Measurements from ENCODE around the gene UBL7.

The UBL7 gene

DNA sequence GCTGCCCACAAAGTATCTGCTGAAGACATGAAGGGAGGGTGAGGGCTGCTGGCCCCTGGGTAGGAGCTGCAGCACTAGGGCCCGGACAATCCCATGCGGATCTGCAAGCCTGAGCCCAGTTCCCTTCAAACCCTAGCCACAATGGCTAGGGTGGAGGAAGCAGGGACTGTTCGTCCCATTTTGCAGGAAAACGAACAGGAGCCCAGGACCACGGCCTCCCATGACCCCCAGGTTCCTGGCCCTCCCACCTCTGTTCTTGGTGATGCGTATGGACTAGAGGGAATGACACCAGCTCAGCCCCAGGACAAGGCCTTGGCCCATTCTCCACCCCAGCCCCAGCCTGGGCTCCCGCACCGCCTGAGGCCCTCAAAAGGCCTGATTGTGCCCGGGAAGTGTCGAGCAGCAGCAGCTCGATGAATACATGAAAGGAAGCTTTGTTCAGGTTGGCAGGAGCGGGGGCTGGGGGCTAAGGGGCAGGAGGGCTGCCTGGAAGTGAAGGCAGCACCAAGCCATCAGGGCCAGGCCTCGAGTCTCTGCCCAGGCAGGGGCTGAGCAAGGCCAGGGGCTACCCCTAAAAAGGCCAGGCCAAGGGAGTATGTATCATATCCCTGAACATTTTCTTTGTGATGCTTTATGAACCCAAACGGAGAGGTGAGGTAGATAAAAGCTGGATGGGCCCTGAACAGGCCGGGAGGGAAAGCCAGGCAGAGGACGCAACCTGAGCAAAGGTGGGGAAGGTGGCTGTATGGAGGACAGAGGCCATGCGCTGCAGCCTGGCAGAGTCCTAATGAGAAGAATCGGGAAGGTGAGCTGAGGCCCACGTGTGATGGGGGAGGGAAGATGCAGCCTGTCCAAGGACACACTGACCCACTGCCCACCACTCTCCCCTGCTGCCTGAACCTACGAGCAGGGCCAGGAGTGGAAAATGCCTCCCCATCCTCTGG lies 39.4 kb downstream of the UBL7 start:
- DNase-seq = no peak

DNA sequence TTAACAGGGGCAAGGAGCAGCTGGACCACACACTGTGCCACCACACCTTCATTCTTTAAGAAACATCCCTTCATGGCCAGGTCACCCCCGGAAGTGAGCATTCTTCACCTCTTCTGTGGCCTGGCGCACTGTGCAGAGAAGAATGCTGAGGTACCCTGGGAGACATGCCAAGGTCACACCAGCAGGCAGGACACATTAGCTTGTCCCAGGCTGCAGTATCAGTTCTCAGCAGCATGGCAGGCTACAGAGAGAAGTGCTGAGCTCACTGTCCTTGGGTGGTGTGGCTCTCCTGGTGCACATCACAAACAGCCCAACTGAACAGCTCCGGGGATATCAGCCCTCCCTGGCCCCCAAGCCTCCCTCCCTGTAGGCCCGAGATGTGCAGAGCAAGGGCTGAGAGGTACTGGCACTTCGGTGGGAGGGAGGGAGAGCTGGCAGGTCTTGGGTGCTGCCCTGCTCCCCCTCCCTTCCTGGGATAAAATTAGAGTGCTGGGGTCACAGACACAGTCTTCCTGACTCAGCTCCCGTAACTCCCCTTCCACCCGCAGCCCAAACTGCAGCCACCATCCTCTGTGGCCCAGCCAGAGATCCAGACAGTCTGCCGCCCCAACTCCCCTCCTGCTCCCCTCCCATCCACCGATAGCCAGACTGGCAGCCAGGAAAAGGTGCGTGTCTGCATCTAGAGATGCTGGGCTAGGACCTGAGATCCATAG lies 40.6 kb downstream of the UBL7 start:
- DNase-seq = no peak

DNA sequence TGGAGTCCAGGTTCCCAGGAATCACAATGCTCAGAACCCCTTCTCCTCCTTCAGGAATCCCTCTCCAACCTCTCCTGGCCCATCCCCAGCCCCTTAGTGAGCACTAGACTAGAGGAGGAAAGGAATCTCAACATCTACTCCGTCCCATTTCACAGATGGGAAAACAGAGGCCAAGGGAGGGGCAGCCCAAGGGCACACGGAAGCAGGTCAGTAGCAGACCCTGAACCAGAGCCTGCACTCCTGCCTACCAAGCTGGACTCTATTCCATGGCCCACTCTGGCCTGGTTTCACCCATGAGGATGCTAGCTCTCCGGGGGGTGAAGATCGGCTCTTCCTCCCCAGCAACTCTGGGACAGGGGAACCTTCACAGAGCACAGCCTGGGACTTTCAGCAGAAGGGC lies 41.5 kb downstream of the UBL7 start:
- DNase-seq = no peak

DNA sequence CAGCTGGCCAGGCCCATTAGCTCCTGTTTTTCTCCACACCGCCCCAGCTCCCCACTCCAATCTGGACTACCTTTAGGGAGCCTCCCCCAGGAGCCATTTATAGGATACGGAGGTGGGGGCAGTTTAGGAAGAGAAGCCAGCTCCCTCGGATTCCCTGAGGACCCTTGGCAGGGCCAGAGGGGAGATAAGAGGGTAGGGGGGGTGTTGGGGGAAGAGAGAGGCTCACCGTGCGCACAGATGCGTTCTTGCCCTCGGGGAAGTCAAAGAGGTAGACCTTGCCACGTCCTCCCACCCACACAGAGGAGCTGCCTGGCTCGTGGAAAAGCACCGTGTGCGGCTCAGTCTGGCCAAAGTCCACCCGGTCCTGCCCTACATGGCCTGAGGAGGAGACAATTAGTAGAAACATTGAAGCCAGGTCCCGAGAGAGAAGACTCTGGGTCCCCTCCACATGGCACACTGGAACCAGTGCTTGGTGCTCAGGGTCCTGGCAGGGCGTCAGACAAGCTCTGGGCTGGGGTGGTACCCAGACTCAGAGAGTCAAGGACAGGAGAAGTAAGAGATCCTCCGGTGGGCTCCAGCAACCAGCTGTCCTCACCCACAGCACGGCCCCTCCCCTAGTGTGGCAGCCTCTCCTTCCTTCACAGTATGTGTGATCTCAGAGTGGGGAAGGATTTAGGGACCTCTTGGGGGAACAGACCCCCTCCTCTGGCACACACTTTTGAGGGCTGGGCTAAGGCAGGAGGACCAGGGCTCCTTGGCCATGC lies 42.2 kb downstream of the UBL7 start:
- DNase-seq = no peak

DNA sequence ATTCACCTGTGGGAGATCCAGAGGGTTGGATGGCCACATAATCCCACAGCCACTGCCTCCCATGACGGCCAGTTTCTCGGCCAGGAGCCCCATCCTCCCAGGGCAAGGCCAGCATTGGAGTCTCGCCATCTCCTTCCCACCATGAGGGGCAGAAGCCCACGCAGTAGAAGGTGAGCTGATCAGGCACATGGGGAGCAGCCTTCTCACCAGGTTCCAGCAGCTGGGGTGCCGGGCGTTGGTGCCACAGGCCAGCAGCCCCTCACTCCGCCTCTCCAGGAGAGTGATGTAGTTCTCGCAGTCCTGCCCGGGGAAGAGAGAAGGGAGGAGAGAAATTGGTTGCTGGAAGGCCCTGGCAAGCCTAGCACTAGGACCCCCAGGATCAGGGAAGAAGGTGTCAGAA lies 43.3 kb downstream of the UBL7 start:
- DNase-seq = no peak

DNA sequence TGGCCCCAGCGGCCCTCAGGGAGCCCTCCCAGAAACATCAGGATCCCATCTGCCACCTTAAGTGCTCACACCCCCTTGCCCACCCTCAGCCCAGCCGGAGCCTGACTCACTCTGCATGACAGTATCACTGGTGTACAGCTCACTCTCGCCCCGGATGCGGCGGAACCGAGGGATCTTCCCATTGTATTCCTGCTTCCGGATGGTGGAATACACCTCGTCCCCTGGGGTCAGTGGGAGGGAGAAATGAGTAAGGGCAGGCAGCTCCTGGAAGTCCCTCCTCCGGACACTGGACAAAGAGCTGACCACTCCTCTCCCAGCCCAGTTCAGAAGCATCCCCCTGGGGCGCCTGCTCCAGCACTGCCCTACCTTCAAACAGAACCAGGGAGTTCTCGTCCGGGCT lies 43.7 kb downstream of the UBL7 start:
- DNase-seq = no peak

DNA sequence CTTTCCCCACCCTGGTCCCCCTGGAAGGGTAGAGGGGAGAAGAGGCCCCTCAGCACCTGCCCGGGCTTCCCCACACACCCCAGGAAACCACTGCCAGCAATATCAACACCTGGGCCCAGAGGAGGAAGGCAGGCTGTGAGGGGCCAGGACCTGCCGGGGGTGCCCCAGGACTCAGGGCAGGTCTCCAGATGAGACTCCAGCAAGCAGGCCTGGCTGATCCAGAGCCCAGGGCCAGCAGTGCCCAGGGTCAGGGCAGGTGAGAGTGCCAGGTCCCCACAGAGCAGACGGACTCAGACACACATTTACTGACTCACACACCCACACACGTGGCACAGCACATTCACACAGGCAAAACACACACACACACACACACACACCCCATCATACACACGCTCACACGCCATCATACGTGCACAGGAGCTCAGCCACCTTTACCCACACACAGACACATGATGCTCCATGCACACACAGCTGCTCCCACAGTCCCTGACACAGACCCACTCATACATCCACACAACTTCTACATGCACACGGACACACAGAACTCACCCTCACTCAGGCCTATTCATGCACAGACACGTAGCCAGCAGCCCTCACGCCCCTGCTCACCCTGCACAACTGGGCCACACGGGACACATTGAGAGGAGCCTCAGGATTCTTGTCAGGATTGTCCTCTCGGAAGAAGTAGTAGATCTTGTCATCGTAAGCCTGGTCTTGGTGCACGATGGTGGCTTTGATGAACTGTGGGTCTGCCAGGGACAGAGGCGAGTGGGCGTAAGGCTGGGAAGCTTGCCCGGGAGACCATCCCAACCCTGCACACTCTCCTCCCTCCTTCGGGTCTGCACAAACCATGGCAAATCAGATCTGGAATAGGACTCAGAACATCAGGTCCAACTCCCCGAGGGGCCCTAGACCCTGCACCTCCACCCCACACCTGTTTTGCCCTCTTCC lies 44.7 kb downstream of the UBL7 start:
- DNase-seq = no peak

DNA sequence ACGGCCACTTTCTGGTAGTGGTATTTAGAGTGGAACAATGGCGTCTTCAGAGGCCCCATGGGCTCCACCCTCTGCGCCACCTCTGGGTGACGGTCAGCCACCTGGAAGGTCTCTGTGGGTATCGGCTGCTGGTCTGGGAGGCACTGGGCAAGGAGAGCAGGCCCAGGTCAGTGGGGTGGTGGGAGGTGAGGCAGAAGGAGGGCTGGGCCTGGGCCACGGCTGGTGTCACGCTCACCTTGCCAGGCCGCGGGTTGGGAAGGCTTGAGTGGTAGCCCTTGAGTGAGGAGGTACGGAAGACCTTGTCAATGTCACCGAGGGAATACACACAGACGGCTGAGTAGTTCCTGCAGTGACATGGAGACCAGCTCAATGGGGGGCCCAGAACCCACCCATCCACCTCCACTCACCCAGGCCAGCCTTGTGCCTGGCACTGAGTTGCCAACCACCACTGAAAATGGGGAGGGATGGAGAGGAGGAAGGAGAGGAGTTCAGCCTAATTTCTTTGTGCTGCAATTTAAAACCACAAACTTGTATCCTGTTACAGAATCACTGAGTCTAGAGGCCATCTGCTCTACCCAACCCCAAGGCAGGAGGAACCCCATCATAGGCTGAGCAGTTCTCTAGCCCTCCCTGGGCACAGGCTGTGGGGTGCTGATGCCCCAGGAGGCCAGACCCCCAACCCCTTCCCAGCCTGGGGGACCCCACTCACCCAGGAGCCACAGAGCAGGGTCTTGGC lies 46.2 kb downstream of the UBL7 start:
- no peak for DNase-seq

DNA sequence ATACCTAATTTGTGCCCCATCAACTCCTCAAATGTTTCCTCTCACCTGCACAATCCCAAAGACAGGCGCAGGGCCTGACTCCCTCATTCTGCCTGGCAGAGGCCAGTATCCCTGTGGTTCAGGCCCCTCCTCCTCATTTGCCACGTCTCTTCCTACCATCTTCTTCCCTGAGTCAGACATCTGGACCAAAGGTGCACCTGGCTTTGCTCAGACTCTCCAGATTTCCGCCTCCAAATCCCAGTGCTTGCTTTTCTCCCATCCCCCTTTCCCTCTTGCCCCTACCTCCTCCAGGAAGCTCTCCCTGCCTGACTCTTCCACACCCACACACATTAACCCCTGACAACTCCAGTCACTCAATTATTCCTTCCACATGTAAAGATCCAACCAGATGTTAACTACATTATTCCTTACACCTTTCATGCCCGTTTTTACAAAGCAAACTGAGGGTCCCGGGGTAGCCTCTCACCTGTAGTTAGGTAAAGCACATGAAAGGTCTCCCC lies 46.8 kb downstream of the UBL7 start:
- no peak for DNase-seq

DNA sequence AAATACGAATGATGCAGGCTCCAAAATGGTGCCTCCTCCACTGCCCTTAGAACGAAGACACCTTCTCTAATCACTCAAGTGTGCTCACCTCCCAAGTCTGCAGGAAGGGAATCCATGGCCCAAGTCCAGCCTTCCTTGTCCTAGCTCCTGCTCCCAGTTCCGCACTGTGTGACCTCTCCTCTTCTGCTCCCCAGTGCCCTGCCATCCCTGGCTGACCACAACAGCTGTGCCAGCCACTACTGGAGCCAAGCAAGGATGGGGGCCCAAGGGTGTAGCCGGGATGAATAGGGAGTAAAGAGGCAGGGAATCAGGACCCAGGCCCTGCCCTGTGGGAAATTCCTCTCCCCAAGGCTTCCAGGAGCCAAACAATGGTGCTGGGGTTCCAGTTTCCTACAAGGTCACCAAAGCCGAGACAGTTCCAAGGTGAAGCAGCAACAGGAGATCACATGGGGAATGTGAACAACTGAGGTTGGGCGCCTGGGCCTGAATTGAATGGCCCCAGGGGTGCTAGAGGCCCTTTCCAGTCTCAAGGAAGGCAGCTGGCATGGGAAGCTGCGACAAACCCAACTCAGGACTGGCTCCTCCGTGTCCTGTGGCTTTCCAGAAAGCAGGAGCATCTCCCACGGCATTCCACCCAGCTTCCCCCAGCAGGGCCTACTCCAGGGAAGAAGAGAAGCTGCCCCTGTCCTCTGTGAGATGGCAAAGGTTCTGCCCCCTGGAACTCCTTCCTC lies 47.4 kb downstream of the UBL7 start:
- DNase-seq = no peak

DNA sequence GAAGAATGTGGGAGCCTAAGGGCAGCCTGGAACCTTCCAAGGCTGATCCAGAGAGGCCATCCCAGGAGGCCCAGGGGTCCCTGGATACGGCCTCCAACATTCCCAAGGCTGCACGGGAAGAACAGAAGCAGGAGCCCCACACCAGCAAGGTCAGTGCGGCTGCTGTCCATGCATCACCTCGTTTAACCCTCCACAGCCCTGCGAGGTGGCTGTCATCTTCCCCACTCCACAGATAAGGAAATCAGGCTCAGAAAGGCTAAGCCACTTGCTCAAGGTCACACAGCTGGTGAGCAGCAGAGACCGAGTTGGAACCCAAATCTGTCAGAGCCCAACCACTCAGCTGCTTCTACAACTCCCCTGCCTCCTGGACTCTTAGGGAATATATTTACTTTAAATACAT lies 48.8 kb downstream of the UBL7 start:
- no peak for DNase-seq

DNA sequence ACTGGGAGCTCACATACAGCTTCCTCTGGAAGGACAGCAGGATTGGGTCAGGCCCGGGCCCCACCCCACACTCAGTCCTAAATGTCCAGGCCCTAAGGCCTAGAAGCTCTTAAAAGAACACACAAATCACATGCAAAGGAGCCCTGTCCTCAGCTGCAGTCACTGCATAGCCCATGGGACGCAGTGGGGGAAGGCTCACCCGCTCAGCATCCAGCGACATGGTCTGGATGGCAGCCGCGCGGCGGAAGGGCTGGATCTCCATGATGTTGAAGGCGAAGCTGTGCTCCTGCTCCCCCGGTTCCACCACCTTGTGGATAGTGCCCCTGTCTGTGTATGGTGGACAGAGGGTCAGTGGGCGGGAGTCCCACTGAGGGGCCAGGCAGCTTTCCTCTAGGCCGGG lies 49.3 kb downstream of the UBL7 start:
- DNase-seq = no peak

DNA sequence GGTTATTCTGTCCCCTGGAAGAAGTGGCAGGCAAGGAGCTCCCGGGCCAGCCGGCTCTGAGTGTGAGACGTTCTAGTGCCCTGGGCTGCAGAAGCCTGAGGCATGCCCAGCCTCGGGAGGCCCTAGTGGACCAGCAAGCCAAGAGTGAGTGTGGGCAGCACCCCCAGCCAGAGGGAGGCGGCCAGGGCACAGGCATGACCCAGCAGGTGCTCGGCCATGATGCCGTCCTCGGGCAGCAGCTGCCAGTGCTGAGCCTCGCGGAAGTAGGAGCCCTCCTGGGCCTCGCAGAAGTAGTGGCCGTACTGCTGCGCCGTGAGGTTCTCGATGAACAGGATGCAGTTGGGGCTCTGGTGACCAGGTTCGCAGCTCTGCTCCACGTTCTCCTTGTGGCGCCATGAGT lies 50.5 kb downstream of the UBL7 start:
- no peak for DNase-seq

DNA sequence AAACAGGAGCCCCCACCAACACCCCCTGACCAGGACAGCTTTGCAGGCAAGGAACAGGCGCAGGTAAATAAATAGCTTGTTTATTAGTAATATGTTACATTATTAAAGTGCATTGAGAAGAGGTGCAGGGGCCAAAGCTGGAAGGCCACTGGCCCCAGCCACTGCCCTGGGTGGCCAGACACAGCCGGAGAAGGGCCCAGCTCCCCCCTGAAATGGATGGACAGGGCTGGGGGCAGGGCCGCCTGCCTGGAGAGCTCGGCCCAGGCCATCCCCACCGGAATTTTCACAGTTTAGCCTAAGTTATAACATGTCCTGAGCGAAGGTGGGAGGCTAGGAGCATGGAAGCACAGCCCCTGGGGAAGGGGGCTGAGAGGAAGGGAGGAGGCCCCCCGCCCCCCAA lies 51.7 kb downstream of the UBL7 start:
- DNase-seq = no peak

DNA sequence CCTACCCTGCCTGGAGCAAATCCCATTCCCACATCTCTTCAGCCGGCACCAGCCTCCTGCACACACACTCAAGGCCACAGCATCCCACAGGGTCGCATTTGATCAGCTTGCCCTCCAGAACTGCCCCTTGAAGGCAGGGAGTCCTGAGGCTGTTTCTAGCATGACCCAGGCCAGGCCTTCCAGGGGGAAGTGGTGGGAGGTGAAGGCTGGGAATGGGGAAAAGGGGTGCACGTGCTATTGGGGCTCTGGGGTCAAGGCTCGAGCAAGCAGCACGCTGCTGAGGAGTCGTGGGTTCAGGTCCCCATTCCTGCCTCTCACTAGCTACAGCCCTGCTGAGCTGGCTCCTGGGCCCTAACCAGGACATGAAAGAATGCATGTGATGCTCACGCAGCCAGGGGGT lies 52.1 kb downstream of the UBL7 start:
- DNase-seq = no peak

DNA sequence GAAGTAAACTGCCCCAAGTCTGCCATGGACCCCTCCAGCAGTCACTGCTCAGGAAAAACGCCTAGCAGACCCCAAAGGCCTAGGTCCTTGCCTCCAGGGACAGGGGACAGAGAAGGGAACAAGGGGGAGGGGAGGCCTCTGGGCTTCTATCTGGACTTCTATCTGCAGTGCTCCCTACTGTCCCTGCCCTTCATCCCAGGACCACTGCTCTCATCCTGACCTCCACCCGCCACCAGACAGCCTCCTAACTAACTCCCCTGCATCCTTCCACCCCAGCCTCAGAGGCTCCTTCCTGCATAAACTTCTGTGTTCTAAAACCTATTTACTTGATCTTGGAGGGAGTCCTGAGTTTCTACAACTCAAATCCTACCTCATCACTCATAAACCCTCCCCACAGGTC lies 52.6 kb downstream of the UBL7 start:
- DNase-seq = no peak

DNA sequence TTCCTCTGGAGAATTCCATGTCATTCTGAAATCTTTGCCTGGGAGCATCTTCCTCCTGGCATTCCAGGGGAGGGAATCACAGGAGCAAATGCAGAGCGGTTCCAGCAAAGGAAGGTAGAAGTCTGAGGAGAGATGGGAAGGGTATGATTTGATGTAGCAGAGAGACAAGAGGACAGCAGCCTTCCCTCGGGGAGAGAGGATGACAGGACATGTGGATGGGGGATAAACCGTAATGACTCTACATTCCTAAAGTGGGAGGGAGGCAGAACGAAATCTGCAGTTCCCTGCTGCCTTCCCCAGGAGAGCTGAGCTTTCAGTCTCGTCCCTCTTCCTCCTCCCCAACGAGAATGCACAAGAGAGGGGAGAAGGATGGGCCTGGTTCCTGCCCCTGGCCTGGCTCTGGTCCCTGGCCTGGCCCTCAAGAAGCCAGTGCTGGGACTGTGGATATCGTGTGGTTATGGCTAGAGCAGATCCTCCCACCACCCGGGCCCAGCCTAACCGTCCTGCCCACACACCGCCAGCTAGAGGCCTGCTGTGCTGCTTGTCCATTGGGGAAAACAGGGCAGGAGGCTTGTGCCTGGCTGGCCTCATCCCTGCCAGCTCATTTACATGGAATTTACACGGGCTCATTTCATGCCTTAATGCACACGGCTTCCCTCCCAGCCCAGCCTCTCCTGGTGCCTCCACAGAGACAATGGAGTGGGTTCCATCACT lies 53.8 kb downstream of the UBL7 start:
- no peak for DNase-seq

DNA sequence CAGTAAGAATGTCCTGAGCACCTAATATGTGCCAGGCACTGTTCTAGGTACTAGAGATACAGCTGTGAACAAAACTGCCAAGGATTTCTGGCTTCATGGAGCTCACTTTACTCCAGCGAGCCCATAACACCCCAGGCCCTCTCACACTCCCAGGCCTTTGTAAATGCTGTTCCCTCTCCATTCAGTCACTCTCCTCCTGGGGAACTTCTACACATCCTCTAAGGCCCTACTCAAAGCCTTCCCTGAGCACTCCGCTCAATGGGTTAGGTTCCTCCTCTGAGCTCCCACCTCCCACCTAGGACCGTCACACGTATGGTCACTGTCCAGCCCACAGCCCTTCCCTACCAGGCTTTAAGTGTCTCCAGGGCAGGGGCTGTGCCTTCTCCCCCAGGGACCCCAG lies 54.4 kb downstream of the UBL7 start:
- DNase-seq = no peak

DNA sequence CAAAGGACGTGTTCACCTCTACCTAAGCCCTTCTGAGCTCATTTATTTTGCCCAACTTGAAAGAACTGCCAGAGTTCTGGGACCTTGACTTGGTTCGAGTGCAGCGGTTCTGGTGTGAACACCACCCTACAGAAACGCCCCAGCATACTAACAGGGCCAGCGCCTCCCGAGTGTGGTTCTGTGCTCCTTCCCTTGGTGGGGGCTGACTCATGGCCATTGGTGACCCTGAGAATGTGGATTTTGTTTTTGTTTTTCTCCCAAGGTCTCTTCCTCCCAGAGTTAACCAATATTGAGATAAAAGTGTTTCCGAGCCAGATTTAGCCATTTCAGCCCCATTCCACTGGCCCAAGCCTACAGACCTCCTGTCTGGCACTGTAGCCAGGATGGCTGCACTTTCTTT lies 55.1 kb downstream of the UBL7 start:
- DNase-seq = no peak

DNA sequence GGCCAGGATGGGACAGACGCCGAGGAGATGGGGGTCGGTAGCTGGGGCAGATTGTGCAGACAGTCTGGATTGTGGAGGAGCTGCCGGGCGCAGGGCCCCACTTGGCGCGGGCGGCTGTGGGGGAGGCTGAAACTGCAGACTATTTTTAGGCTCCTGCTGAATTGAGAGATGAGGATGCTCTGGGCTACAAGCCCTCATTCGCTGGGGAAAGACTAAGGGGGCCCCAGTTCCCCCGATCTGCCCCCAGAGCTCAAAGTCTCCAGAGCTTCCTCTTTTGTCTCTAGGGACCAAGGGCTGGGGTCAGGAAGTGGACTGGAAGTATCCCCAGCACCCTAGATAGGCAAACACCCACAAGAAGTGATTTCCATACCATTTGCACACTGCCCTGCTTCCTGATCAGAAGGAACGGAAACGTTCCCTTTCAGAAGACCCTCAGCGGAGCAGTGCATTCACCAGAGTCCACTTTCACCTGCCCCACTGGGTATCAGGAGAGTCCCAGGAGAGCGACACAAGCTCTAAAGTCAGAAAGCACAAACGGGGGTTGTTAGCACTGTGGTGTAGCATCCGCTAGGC lies 56.9 kb downstream of the UBL7 start:
- DNase-seq = no peak

All from activated CD4-positive, alpha-beta T cell treated with anti-CD3 and anti-CD28 coated beads, Interleukin-2, amount 50 U/mL, for 16 hours (primary cell).